ENCODE measurements around the gene KANK4.

Gene KANK4

DNA sequence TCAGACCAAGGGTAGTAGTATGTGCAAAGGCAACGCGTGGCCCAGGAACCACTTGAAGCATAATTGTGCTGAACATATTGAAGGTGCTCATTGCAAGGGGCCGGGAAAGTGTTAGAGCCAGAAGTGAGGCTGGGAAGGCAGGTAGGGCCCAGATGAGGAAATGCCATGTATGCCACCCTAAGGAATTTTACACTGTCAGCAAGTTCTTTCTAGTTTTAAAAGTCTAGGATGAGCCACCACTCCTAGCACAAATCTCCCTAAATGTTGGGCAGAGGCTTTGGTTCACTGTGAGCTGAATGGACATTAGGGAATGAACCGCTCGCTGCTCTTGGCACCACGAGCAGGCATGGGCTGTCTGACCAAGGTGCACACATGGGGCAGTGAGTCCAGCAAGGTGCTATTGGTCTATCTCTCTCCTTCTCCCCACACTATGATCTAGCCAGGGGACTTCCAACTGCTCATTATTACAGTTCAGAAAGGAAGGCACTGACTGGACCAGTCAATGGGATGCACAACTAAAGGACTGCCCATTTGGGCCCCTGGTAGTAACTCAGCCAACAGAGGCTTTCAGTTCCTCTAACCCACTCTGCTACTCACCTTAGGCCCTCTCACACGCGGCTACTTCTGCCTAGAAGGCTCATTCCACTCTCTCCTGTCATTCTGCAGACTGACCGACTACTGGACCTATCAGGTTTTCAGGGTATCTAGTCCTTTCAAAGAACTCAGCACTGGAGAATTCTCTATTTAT, 2.0 kb downstream of the KANK4 start:
- Mint-ChIP-seq H3K36me3 (no peaks in the 10 kb centered on the region), H3K4me3 (no peak overlapping the region), H3K27me3 (peaks cover 22% of the 10 kb centered on the region), H3K4me1 (no peaks in the 10 kb centered on the region), H3K27ac (no peak overlapping the region), H3K9me3 (no peaks in the 10 kb centered on the region)

DNA sequence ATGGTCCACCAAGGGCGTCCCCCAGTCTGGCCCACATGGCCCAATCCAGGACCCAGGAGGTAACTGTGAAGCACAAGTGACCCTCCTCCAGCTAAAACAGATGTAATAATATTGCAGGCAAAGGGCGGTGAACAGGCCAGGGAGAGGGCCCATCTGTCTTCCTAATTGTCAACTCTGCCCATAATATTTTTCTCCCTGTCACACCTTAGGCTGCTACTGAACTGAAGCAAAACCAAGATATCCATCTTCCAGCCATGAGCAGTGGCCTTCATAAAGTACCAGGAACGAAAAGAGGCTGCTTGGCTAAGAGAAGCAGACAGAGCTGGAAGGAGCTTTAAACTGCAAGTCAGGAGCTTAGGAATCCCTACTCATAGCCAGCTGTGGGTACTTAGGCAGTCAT, 3.1 kb downstream of the KANK4 start:
- peaks cover 22% of the 10 kb centered on the region for H3K27me3 Mint-ChIP-seq
- no peaks in the 10 kb centered on the region for H3K9me3 Mint-ChIP-seq
- H3K4me1 Mint-ChIP-seq: no peaks in the 10 kb centered on the region
- no peaks in the 10 kb centered on the region for H3K36me3 Mint-ChIP-seq
- no peak overlapping the region for H3K27ac Mint-ChIP-seq
- no peak overlapping the region for H3K4me3 Mint-ChIP-seq

DNA sequence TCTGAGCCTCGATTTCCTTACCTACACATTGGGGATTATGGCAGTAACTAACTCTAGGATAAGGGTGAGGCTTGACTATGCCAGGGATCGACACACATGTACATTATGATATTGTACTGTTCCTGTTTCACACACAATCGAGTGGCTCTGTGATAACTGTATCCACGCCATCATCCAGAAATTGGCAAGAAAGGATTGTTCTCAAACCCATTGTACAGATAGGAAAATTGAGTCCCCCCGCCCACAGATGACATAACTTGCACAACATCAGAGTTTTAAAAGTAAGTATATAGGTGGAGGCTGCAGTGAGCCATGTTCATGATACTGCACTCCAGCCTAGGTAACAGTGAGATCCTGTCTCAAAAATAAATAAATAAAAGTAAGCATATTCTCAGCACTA, 3.8 kb downstream of the KANK4 start:
- Mint-ChIP-seq H3K4me3 (no peak overlapping the region), H3K27me3 (peaks cover 20% of the 10 kb centered on the region), H3K36me3 (no peaks in the 10 kb centered on the region), H3K4me1 (no peaks in the 10 kb centered on the region), H3K9me3 (no peaks in the 10 kb centered on the region), H3K27ac (no peak overlapping the region)

DNA sequence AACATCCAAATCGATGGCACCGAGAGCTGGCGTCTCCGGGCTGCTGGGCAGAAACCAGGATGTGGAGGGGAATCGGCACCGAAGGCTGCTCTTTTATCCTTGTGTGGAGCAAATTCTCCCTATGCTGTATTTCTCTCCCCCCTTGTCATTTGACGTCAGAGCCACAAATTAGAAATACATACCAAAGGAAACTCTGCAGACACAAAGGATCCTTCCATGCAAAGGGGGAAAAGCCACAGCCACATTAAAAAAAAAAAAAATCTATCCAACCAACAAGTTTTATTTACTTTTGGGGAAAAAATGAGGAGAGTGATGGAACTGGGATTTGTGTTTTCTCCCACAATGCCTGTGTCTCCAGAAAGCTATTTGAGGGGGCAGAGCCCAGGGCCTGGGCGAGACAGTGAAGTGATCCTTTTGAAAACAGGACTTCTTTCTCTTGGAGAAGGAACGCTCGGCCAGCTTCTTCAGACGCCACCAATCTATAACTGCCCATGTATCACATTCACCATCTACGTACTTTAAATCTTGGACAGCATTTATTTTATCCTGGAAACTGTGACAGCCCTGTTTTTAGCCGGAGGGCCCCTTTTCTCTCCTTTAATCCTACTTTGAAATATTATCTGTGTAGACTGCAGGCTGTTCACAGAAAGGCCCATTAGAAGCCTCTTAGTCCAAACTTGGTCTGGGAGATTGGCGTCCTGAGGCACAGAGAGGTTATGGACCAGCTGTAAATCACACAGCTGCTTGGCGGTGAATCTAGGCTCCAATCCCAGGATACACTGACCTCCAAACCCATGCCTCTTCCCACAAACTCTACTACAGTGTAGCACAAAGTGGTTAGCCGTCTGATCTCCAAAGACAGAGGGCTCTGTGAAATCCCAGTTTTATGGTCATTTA, 4.5 kb downstream of the KANK4 start:
- Mint-ChIP-seq H3K27ac (no peak overlapping the region), H3K4me1 (no peaks in the 10 kb centered on the region), H3K36me3 (no peaks in the 10 kb centered on the region), H3K27me3 (peaks cover 13% of the 10 kb centered on the region), H3K4me3 (no peak overlapping the region), H3K9me3 (no peaks in the 10 kb centered on the region)

DNA sequence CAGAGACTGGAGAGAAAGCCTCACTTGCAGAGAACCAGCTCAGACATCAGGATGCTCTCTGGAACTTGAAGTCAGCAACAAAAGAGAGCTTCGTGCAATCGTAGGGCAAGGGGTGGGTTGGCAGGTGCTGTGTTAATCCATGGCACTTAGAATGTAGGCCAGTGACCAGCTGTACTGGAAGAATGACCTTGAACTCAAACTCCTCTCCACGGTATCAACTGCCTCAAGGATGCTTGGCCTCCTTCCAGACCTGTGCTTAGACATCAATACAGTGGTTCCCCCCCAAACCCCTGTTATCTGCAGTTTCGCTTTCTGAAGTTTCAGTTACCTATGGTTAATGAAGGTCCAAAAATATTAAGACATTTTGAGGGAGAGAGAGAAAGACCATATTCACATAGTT, 6.5 kb downstream of the KANK4 start:
- H3K27ac Mint-ChIP-seq: no peak overlapping the region
- peaks cover 9% of the 10 kb centered on the region for H3K27me3 Mint-ChIP-seq
- H3K36me3 Mint-ChIP-seq: no peaks in the 10 kb centered on the region
- no peaks in the 10 kb centered on the region for H3K4me1 Mint-ChIP-seq
- H3K4me3 Mint-ChIP-seq: no peak overlapping the region
- no peaks in the 10 kb centered on the region for H3K9me3 Mint-ChIP-seq

DNA sequence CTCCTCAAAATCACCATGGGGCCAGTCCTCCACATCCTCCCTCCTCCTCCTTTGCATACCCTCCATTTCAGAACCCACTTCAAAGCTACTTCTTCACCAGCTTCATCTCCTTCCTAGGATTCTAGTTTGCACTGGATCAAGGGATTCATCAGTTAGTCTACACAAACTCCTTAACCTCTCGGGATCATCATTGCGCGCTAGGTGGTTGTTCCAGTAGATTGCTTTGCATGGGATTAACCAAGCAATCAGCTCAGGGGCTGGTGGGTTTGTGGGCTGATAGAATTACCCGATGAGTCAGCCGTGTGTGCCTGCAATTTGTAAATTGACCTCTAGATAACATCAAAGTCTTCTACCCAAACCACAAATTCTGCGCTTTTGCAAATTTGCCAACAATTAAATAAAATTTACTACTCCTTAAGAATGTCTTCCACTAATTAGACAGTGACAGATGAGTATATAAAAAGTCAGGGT, 7.7 kb downstream of the KANK4 start:
- Mint-ChIP-seq H3K4me3 (no peak overlapping the region), H3K27ac (no peak overlapping the region), H3K27me3 (peaks cover 1% of the 10 kb centered on the region), H3K9me3 (no peaks in the 10 kb centered on the region), H3K4me1 (no peaks in the 10 kb centered on the region), H3K36me3 (no peaks in the 10 kb centered on the region)

DNA sequence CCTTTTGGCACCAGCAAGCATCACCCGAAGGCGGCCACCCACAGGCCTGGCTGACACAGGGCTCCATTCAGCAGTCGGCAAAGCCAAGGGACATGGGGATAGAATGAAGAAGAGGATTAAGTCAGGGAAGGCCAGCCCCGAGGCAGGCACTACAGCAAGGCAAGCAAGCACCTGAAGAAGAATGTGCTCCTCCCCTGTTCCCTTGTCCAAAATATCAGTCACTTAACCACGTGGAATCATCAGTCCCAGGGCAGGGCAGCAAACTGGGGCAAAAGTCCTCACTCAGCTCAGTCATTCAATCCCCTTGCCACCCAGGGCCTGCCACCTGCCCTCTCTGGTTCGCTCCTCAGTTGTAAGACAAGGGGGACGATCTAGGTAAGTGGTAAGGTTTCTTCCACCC, 9.3 kb downstream of the KANK4 start:
- no peaks in the 10 kb centered on the region for H3K4me1 Mint-ChIP-seq
- H3K36me3 Mint-ChIP-seq: no peaks in the 10 kb centered on the region
- no peaks in the 10 kb centered on the region for H3K27me3 Mint-ChIP-seq
- no peak overlapping the region for H3K4me3 Mint-ChIP-seq
- H3K9me3 Mint-ChIP-seq: no peaks in the 10 kb centered on the region
- no peak overlapping the region for H3K27ac Mint-ChIP-seq

DNA sequence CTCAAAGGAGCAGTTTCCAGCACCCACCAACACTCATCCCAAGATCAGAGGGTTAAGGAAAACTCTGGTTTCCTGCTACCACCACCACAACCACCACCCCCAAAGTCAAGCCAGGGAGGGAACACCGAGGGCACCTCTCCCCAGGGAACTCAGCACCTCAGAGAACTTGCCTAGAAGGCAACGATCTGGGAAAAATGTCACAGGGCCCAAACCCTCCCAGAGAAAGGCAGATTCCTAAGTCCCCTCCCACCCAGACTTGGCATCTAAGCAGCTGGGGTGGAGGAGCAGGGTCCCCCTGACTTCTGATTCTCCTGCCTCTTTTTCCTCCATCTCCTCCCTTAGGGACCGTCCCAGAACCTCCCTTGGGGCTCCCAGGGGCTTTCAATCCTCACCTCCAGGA, 10.6 kb downstream of the KANK4 start:
- Mint-ChIP-seq H3K36me3 (no peaks in the 10 kb centered on the region), H3K4me1 (no peaks in the 10 kb centered on the region), H3K4me3 (no peak overlapping the region), H3K9me3 (no peaks in the 10 kb centered on the region), H3K27ac (no peak overlapping the region), H3K27me3 (no peaks in the 10 kb centered on the region)

DNA sequence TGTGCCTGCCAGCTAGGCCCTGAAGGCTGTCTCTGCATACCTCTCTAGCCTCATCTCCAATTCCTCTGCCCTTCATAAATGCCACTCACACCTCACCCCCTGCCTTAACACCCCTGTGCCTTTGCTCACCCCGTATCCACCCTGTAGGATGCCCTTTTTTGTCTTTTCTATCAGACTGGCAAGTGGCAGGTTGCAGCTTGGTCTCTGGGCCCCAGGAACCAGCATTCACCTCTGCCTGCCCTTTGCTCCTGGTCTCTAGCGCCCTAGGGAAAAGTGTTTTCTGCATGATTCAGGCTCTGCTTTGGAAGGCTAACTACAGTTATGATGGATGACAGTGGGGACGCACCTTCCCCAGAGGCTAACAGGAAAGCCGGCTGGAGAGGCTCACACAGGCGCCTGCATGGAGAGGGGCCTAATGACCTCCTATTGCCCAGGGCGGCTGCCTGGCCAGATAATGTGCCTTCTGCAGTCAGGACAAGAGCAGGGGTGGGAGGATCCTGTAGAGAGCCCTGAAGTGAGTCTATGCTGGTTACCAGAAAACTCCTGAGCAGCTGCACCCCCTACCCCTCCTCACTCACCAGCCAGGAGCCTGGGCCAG, 11.2 kb downstream of the KANK4 start:
- Mint-ChIP-seq H3K27me3 (no peaks in the 10 kb centered on the region), H3K27ac (no peak overlapping the region), H3K36me3 (no peaks in the 10 kb centered on the region), H3K4me1 (no peaks in the 10 kb centered on the region), H3K9me3 (no peaks in the 10 kb centered on the region), H3K4me3 (no peak overlapping the region)

DNA sequence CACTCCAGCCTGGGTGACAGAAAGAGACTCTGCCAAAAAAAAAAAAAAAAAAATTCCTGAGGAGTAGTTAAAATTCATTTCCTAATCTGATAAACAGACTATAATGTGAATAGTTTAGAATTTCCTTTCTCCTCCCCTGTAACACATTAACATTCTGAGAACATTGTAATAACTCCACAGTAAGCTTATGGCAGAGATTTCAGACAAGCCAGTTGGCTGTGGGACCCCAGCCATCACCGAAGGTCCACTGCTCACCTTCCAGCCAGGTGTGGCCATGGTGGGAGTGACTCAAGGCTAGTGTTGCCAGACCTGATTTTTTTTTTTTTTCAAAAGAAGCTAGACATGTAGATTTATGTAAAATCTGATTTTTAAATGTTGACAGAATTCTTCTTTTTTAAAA, 11.8 kb downstream of the KANK4 start:
- H3K4me3 Mint-ChIP-seq: no peak overlapping the region
- H3K9me3 Mint-ChIP-seq: no peaks in the 10 kb centered on the region

DNA sequence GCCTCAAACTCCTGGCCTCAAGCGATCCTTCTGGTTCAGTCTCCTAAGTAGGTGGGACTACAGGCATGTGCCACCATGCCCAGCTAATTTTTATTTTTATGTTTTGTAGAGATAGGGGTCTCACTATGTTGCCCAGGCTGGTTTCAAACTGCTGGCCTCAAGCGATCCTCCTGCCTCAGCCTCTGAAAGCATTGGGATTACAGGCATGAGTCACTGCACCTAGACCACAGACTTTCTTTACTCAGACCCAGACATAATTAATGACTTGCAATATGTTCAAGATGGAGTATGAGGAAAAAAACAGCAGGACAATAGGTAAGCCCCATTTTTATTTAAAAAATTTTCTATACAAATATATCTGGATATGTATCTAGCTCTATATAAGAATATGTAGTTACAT, 13.2 kb downstream of the KANK4 start:
- Mint-ChIP-seq H3K4me1 (no peaks in the 10 kb centered on the region), H3K36me3 (no peaks in the 10 kb centered on the region), H3K4me3 (no peak overlapping the region), H3K27me3 (no peaks in the 10 kb centered on the region), H3K9me3 (no peaks in the 10 kb centered on the region), H3K27ac (no peak overlapping the region)

More for the DNA sequence above, 11.8 kb downstream of the KANK4 start:
- Mint-ChIP-seq H3K27ac (no peak overlapping the region), H3K36me3 (no peaks in the 10 kb centered on the region), H3K27me3 (no peaks in the 10 kb centered on the region), H3K4me1 (no peaks in the 10 kb centered on the region)

DNA sequence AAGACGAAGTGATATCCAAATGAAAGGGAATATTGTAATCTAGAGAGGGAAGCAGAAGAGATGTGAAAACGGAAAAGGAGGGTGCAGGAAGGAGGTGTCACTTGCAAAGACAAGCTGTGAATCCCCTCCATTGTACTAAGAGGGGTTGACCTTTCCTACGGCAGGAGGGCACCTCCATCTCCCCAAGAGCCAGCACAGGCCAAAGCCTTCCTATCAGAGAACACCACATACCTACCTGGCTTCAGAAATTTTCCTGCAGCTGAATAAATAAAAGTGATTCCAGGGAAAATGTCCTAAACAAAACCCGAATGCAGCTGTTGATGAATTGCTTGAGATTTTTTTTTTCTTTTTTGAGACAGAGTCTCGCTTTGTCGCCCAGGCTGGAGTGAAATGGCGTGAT, 14.3 kb downstream of the KANK4 start:
- no peaks in the 10 kb centered on the region for H3K9me3 Mint-ChIP-seq
- no peak overlapping the region for H3K4me3 Mint-ChIP-seq
- no peaks in the 10 kb centered on the region for H3K4me1 Mint-ChIP-seq
- no peaks in the 10 kb centered on the region for H3K36me3 Mint-ChIP-seq
- H3K27ac Mint-ChIP-seq: no peak overlapping the region
- no peaks in the 10 kb centered on the region for H3K27me3 Mint-ChIP-seq

DNA sequence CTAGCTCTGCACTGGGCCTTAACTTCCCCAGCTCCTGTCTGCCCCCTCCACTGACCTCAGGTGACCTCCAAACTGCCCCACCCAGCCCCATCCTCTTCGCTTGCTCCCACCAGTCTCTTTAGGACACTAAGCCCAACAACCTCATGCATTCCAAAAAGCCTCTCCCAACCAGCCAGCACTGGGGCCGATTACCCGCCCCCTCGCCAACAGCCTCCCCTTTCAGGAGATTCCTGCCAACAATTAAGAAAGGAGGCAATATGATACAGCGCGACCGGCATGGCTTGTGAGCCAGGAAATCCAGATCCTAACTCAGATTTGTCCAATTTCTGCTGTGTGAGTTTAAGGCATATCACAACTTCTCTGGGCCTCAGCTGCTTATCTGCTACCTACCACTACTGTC, 14.7 kb downstream of the KANK4 start:
- Mint-ChIP-seq H3K4me3 (no peak overlapping the region), H3K9me3 (no peaks in the 10 kb centered on the region), H3K4me1 (no peaks in the 10 kb centered on the region), H3K27ac (no peak overlapping the region), H3K27me3 (no peaks in the 10 kb centered on the region), H3K36me3 (no peaks in the 10 kb centered on the region)

DNA sequence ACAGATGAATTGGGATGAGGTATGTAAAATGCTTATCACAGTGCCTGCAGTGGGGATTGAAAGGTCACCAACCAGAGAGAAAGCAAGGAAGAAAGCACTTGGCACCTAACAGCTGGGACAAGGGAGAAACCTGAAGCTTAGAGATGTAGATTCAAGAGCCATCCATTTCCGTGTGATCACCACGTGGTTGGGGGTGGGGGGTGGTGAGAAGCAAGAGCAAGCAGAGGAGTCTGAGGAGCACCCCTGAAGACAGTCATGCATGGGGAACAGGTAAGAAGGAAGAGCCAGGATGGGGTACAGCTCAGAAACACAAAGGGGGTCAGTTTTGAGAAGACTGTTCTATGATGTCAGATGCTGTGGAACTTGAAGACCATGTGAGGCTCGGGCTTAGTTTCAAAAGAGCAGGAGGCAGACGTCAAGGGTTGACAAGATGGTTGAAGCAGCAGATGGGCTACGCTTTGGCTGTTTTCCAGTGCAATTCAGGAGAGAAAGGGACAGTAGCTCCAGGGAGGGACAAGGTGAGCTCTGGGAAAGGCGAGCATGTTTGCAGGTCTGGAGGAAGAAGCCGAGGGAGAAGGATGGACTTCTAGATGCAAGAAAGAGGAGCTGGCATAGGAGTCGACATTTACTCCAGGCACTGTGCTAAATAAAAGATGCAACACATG, 17.4 kb downstream of the KANK4 start:
- H3K4me1 Mint-ChIP-seq: no peaks in the 10 kb centered on the region
- H3K27me3 Mint-ChIP-seq: no peaks in the 10 kb centered on the region
- no peaks in the 10 kb centered on the region for H3K9me3 Mint-ChIP-seq
- H3K27ac Mint-ChIP-seq: no peak overlapping the region
- no peaks in the 10 kb centered on the region for H3K36me3 Mint-ChIP-seq
- no peak overlapping the region for H3K4me3 Mint-ChIP-seq

DNA sequence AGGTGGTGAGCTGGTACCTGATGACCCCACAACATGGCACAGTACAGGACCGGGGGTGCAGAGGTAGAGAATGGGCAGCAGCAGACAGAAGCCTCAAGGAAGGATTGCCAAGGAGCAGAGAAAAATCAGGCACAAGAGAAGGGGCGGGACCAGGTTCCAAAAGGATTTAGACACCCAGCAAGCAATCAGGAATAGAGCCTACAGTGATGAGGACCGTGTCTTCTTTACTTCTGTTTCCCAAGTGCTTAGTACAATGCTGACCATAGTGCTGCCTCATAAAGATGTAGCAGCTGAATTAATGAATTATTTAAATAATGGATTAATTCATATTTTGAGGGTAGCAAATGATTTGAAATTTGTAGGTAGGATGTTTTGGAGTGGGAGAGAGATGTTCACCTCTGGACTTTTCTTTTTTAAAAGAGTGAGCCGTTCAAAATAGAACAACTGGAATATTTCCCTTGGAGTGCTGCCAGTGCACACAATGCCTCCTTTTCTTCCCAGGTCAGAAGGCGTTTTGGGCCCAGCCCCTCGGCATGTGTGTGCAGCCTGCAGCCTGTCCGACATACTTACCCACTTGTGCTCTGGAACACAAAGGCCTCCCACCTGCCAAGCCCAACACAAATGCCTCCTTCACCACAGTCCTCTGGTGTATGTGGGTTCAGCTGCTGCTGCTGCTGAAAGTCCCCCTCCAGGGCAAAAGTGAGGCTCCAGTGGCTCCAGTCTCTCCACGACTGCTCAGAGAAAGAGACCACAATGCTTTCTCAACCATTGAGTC, 19.6 kb downstream of the KANK4 start:
- Mint-ChIP-seq H3K9me3 (no peaks in the 10 kb centered on the region), H3K27me3 (no peaks in the 10 kb centered on the region), H3K4me3 (no peak overlapping the region), H3K36me3 (no peaks in the 10 kb centered on the region), H3K27ac (no peak overlapping the region), H3K4me1 (peaks cover 14% of the 10 kb centered on the region)
